HG02571 (cell line): Measurements from ENCODE around the gene TMEM209.
A peak's percentile ranks its signal among the peaks of the same experiment; 100 is the strongest.
"Not testable (repeated sequence)": the region's sequence is repeated elsewhere in the genome, so short reads cannot be mapped to it uniquely, and the experiment has no call there.

Source experiments
- ATAC-seq: cut with Tn5 transposase; IDR thresholded peaks from one replicate; pipeline ENCODE4 v1.9.1; 2021; ENCODE audit warnings: mild to moderate bottlenecking, moderate library complexity; ENCODE audit not compliant: unreplicated experiment

TMEM209 gene

GRCh38 chr7:130205084-130205947, at the start of gene TMEM209:
Gene TMEM209 (minus strand): TSS chr7:130205406. CDS start chr7:130205375, 31 bp downstream.
- ATAC-seq, result peak; percentile 97

- ATAC-seq, result no peak
These were observed 49.3 kb upstream of the TMEM209 start for GRCh38 chr7:130254555-130254954.

DNA sequence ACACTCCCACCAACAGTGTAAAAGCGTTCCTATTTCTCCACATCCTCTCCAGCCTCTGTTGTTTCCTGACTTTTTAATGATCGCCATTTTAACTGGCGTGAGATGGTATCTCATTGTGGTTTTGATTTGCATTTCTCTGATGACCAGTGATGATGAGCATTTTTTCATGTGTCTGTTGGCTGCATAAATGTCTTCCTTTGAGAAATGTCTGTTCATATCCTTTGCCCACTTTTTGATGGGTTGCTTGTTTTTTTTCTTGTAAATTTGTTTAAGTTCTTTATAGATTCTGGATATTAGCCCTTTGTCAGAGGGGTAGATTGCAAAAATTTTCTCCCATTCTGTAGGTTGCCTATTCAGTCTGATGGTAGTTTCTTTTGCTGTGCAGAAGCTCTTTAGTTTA, 44.4 kb upstream of the TMEM209 start:
- ATAC-seq, result not testable (repeated sequence)

GRCh38 chr7:130248842-130249241, 43.6 kb upstream of the TMEM209 start:
- not testable (repeated sequence) for ATAC-seq

DNA sequence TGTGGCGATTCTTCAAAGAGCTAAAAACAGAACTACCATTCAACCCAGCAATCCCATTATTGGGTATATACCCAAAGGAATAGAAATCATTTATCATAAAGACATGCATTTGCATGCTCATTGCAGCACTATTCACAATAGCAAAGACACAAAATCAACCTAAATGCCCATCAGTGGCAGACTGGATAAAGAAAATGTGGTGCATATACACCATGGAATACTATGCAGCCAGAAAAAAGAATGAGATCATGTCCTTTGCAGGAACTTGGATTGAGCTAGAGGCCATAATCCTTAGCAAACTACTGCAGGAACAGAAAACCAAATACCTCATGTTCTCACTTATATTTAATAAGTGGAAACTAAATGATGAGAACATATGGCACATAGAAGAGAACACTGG, 41.3 kb upstream of the TMEM209 start:
- ATAC-seq, result not testable (repeated sequence)

GRCh38 chr7:130243486-130243885, 38.3 kb upstream of the TMEM209 start:
- not testable (repeated sequence) for ATAC-seq

- no peak for ATAC-seq
These were observed 37.2 kb upstream of the TMEM209 start for GRCh38 chr7:130242198-130243014.

- ATAC-seq, result no peak
These were observed 35.0 kb upstream of the TMEM209 start for GRCh38 chr7:130240240-130240639.

DNA sequence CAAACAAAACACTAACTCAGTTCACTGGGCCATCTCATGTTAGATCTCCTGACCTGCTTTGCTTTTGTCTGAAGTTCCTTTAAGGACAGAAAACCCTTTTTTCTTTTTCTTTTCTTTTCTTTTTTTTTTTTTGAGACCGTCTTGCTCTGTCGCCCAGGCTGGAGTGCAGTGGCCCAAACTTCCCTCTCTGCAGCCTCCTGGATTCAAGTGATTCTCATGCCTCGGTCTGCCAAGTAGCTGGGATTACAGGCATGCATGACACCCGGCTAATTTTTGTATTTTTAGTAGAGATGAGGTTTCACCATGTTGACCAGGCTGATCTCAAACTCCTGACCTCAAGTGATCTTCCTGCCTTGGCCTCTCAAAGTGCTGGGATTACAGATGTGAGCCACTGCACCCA, 31.2 kb upstream of the TMEM209 start:
- not testable (repeated sequence) for ATAC-seq

- ATAC-seq, result no peak
These were observed 28.9 kb upstream of the TMEM209 start for GRCh38 chr7:130234078-130234477.

DNA sequence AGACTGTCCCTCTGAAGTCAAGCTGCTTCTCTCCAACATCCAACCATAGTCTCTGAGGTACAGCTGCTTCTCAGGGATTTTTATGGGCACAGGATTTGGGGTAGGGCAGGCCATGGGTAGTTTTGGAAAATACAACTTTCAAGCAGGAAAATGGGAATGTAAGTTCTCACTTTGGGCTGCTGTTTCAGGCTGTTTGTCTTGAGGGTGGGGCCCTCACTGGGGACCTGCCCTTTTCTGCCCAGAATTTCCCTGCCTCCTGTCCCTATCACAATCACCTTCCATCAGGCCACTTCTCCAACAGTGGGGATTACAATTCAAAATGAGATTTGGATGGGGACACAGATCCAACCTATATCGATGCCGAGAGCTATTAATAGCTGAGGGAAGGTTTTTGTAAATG, 27.0 kb upstream of the TMEM209 start:
- no peak for ATAC-seq

DNA sequence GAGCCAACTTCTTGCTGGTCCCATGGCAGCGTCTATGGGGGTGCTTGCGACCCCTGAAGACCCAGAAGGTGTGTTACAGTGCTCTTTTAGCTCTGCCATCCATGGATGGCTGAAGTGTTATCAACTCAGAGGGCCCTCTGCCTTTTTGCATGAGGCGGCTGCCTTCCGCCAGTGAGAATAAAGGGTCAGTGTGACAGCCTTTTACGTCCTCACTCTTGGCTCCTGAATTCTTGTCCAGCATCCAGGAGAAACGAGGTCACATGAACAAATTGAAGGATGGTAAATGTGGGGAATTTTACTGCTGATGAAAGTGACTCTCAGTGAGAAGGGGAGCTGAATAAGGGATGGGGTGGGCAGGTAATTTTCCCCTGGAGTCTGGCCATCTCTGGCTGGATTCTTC, 26.6 kb upstream of the TMEM209 start:
- no peak for ATAC-seq

- ATAC-seq, result not testable (repeated sequence)
These were observed 24.8 kb upstream of the TMEM209 start for GRCh38 chr7:130229981-130230380.

- no peak for ATAC-seq
These were observed 23.8 kb upstream of the TMEM209 start for GRCh38 chr7:130228840-130229502.

DNA sequence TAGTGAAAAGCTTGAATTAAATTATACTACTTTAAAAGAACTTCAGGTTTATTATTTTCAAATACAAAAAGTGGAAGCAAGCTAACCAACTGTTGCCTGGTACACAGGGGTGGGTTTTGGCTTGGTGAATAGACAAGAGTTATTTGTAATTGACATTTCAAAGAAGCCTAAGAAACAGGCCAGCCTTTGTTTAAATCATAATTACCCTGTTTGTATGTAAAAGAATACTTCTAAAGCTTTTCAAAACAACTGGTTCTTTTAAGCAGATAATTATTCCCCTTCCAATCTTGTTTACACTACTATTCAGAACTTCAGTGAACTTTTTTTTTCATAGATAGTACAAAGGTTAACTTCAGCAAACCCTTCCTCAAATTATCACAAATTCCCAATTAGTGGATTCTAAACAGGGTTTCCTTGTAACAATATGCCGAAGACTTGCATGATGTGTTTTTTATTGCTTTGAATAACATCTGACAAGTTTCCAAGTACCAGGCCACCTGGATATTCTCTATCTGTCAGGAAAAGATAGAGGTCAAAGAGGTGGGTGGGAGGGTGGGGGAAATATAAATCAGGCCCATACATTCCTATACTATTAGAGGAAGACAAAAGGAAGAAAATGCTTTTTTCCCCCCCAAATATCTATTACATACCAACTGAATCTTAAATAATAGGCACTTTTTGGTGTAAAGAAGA, 22.8 kb upstream of the TMEM209 start:
- no peak for ATAC-seq

GRCh38 chr7:130226333-130226732, 21.1 kb upstream of the TMEM209 start:
- ATAC-seq, result no peak

GRCh38 chr7:130224923-130225322, 19.7 kb upstream of the TMEM209 start:
- not testable (repeated sequence) for ATAC-seq

- ATAC-seq, result no peak
These were observed 19.0 kb upstream of the TMEM209 start for GRCh38 chr7:130224210-130224609.

DNA sequence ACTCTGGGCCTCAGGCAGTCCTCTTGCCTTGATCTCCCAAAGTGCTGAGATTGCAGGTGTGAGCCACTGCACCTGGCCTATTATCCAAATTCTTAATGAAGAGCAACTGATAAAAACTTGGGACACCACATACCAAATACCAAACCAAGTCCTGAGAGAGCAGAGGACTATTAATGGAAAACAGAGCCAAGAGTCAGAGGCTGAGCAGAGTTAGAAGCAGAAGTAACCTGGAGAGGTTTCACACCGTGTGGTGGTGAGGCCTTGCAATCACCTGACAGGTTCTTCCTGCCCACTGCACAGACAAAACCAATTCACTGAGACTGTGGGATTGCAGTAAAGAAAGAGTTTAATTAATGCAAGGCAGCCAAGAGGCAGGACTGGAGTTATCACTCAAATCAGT, 18.4 kb upstream of the TMEM209 start:
- ATAC-seq, result no peak

GRCh38 chr7:130221746-130222145, 16.5 kb upstream of the TMEM209 start:
- ATAC-seq, result no peak

DNA sequence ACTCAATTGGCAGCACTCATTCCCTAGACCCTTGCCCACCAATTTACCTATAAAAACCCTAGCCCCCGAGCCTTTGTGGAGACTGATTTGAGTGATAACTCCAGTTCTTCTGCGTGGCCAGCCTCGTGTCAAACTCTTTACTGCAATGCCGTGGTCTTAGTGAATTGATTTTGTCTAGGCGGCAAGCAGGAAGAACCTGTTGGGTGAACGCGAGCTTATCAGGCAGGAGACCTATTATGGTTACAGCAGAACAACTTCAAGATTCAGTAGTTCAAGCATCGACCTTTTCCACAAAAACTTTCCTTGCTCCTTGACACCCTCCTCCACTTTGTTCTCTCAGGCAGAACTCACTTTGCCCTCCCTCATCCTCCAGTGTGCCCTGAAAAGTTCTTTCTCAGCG, 14.7 kb upstream of the TMEM209 start:
- ATAC-seq, result no peak
